DND-41 (cell line): ENCODE measurements around the gene RPGR.

Source experiments
- ATAC-seq: fragments of 200-7000 bp; cut with Tn5 transposase; 3 replicates; pipeline ENCODE4 v1.9.1; 2021; ENCODE audit warnings: low read depth; ENCODE audit not compliant: insufficient read depth
- DNase-seq: peaks from one replicate; pipeline ENCODE4 v3.0.0-alpha.2; 2020
- H2AFZ ChIP-seq: 2 replicates; pipeline ENCODE4 v1.6.0; 2012; ENCODE audit warnings: low read depth, low read length
- H3K27ac ChIP-seq: 2 replicates; pipeline ENCODE4 v1.5.1; 2012; ENCODE audit warnings: low read length, inconsistent platforms
- H3K27me3 ChIP-seq: fragments of 200-600 bp; sonication (generic); 2 replicates; pipeline ENCODE4 v1.6.0; 2012; ENCODE audit warnings: low read length, mild to moderate bottlenecking, inconsistent platforms; ENCODE audit not compliant: insufficient read depth, poor library complexity
- H3K36me3 ChIP-seq: 2 replicates; pipeline ENCODE4 v1.5.1; 2012; ENCODE audit warnings: low read length, inconsistent platforms; ENCODE audit not compliant: insufficient read depth
- H3K4me1 ChIP-seq: 2 replicates; pipeline ENCODE4 v1.5.1; 2012; ENCODE audit warnings: mild to moderate bottlenecking, low read length; ENCODE audit not compliant: insufficient read depth
- H3K4me2 ChIP-seq: 2 replicates; pipeline ENCODE4 v1.6.0; 2012; ENCODE audit warnings: mild to moderate bottlenecking, moderate library complexity, low read length, inconsistent platforms; ENCODE audit not compliant: insufficient read depth
- H3K4me3 ChIP-seq, 2 experiments: fragments of 200-600 bp in 1 of 2; shearing (Covaris generic) in 1 of 2; 2 replicates each; pipeline ENCODE4 v1.5.1; 2012 to 2016; ENCODE audit warnings: inconsistent platforms in 2 of 2, low read length in 2 of 2, mild to moderate bottlenecking in 2 of 2, low read depth in 1 of 2, moderate library complexity in 1 of 2
- H3K79me2 ChIP-seq: 2 replicates; pipeline ENCODE4 v1.6.0; 2012; ENCODE audit warnings: low read length, inconsistent platforms; ENCODE audit not compliant: insufficient read depth
- H3K9ac ChIP-seq: 2 replicates; pipeline ENCODE4 v1.6.0; 2012; ENCODE audit warnings: low read depth, mild to moderate bottlenecking, inconsistent platforms, low read length, moderate library complexity
- H3K9me3 ChIP-seq: 2 replicates; pipeline ENCODE4 v1.5.1; 2012; ENCODE audit warnings: low read length, moderate library complexity, mild to moderate bottlenecking, inconsistent platforms; ENCODE audit not compliant: insufficient read depth, severe bottlenecking
- H4K20me1 ChIP-seq: 2 replicates; pipeline ENCODE4 v1.6.0; 2012; ENCODE audit warnings: low read length; ENCODE audit not compliant: insufficient read depth
- EZH2 ChIP-seq: IDR thresholded peaks from 3 replicates; pipeline ENCODE4 v1.6.1; 2012; ENCODE audit warnings: borderline replicate concordance, low read depth, mild to moderate bottlenecking, moderate library complexity, low read length, inconsistent platforms; ENCODE audit not compliant: severe bottlenecking
- TF ChIP-seq, protein P1 (sequence below): IDR thresholded peaks from 2 replicates; pipeline ENCODE4 v1.5.1; 2012; ENCODE audit warnings: borderline replicate concordance, low read length, moderate library complexity, mild to moderate bottlenecking; ENCODE audit not compliant: poor library complexity, severe bottlenecking; ENCODE audit errors: extremely low read depth

The RPGR gene

DNA sequence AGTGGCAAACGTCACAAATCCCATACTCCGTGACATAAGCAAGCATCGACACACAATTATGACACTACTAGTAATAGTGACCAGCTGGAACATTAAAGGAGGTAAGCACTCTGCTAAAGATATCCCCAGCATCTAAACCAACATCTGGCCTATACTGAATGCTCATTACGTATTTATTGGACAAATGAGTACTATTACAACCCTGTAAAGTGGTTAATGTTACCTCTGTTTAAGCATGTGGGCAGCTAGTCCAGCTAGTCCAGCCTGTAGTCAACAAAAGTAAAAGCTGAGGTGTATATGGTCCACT is 419 bp upstream of the RPGR start:
- H3K4me1 ChIP-seq = peaks cover 20% of the 10 kb centered on the region
- ATAC-seq (no peak; the same call in 2 of the 3 replicates), DNase-seq (no peak)
- peak overlapping the region; percentile 31 for H3K27ac ChIP-seq
- no peaks in the 10 kb centered on the region for H4K20me1 ChIP-seq
- H3K27me3 ChIP-seq = no peaks in the 10 kb centered on the region
- no peaks in the 10 kb centered on the region; the same call in 1 of the 2 replicates for H3K36me3 ChIP-seq
- peak overlapping the region; percentile 91 for H2AFZ ChIP-seq
- peak overlapping the region in 1 of 2 experiments; percentile 88; a peak in 3 of 4 replicates for H3K4me3 ChIP-seq
- H3K9me3 ChIP-seq = no peaks in the 10 kb centered on the region
- H3K79me2 ChIP-seq = peaks cover 20% of the 10 kb centered on the region
- H3K9ac ChIP-seq = peak overlapping the region; percentile 66
- H3K4me2 ChIP-seq = peak overlapping the region; percentile 69
- TF ChIP-seq EZH2 = no peak
- TF ChIP-seq, protein P1, sequence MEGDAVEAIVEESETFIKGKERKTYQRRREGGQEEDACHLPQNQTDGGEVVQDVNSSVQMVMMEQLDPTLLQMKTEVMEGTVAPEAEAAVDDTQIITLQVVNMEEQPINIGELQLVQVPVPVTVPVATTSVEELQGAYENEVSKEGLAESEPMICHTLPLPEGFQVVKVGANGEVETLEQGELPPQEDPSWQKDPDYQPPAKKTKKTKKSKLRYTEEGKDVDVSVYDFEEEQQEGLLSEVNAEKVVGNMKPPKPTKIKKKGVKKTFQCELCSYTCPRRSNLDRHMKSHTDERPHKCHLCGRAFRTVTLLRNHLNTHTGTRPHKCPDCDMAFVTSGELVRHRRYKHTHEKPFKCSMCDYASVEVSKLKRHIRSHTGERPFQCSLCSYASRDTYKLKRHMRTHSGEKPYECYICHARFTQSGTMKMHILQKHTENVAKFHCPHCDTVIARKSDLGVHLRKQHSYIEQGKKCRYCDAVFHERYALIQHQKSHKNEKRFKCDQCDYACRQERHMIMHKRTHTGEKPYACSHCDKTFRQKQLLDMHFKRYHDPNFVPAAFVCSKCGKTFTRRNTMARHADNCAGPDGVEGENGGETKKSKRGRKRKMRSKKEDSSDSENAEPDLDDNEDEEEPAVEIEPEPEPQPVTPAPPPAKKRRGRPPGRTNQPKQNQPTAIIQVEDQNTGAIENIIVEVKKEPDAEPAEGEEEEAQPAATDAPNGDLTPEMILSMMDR = no peak

DNA sequence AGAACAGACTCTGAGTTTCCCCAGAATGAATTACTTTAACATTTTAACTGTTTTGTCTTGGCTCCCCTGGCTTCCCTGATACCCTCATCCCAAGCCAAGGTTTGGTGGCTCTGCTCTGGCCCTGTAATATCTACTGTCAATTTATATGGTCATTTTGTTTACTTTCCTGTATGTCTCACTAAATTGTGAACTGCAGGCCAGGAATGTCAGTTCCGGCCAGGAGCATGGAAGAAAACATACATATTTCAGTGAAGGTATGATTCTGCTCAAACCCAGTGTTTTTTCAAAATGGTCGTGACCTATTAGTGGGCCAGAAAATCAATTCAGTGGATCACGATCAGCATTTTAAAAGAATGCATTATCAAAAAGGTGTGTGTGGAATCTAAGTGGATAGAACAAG is 1.2 kb downstream of the RPGR start:
- DNase-seq (no peak), ATAC-seq (no peak)
- no peak overlapping the region; the same call in 1 of the 2 replicates for H3K27ac ChIP-seq
- H2AFZ ChIP-seq = no peak overlapping the region
- H3K4me3 ChIP-seq = peak overlapping the region; percentile 83 to 88; a peak in 3 of 4 replicates
- peaks cover 20% of the 10 kb centered on the region for H3K4me1 ChIP-seq
- no peaks in the 10 kb centered on the region for H4K20me1 ChIP-seq
- peak overlapping the region; percentile 69 for H3K4me2 ChIP-seq
- H3K9me3 ChIP-seq = no peaks in the 10 kb centered on the region
- TF ChIP-seq, protein P1 = no peak
- TF ChIP-seq EZH2 = no peak
- peaks cover 20% of the 10 kb centered on the region for H3K79me2 ChIP-seq
- no peaks in the 10 kb centered on the region for H3K27me3 ChIP-seq
- H3K36me3 ChIP-seq = no peaks in the 10 kb centered on the region; the same call in 1 of the 2 replicates
- H3K9ac ChIP-seq = peak overlapping the region; percentile 66

DNA sequence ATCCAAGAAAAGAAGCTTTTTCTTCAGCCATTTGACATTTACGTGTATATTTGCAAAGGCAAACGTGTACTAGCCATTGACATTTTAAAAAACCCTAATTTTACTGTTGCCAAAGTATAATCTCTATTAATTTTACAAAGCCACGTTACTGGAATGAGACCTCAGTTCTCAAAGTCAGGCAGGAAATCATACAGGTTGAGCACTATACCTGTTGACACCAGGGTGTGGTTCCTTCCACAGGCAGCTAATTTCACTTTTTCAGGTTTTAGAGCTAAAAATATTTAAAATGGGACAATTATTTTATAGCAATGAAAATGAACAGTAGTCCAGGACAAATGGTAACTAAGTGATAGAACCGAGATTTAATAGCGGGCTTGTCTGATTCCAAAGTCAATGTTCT is 6.5 kb downstream of the RPGR start:
- Histone ChIP-seq H3K4me2 (no peak overlapping the region), H3K4me1 (peaks cover 4% of the 10 kb centered on the region; the same call in 1 of the 2 replicates), H3K79me2 (peaks cover 10% of the 10 kb centered on the region; the same call in 1 of the 2 replicates), H3K9ac (no peak overlapping the region), H4K20me1 (no peaks in the 10 kb centered on the region), H3K27me3 (no peaks in the 10 kb centered on the region), H3K36me3 (peaks cover 2% of the 10 kb centered on the region; the same call in 1 of the 2 replicates), H2AFZ (no peak overlapping the region), H3K4me3 (no peak overlapping the region), H3K9me3 (no peaks in the 10 kb centered on the region), H3K27ac (no peak overlapping the region)
- ATAC-seq (no peak), DNase-seq (no peak)
- no peak for TF ChIP-seq EZH2
- TF ChIP-seq, protein P1 = no peak

DNA sequence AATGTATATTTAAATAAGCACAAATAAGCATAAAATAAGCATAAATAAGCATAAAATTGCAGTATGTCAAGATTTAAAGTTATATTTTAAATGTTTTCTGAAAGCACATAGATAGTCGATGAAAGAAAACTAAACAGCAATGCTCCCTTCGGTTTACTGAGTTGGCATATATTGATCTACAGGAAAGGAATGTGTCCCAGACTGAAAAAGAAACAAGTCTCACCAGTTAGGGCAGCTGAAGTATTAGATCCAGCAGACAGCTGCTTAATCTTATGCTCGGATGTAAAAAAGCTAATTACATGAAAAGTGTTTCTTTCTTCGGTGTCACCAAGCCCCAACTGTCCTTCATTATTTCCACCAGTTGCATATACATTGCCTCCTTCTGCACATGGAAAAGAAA is 8.7 kb downstream of the RPGR start:
- no peak for DNase-seq
- Histone ChIP-seq H3K4me2 (no peak overlapping the region), H2AFZ (no peak overlapping the region), H3K27ac (no peak overlapping the region), H3K4me1 (no peaks in the 10 kb centered on the region), H3K27me3 (no peaks in the 10 kb centered on the region), H3K9ac (no peak overlapping the region), H3K4me3 (no peak overlapping the region), H3K9me3 (no peaks in the 10 kb centered on the region), H3K79me2 (no peaks in the 10 kb centered on the region), H3K36me3 (peaks cover 2% of the 10 kb centered on the region; the same call in 1 of the 2 replicates), H4K20me1 (no peaks in the 10 kb centered on the region)
- no peak for TF ChIP-seq EZH2
- TF ChIP-seq, protein P1 = no peak
- no peak for ATAC-seq
